SW480 (cell line): Measurements from ENCODE around the gene EIF3A.
"Not testable (repeated sequence)": the region's sequence is repeated elsewhere in the genome, so short reads cannot be mapped to it uniquely, and the experiment has no call there.

ENCODE experiments used
- DNase-seq: peaks from one replicate; pipeline ENCODE4 v3.0.0-alpha.2; 2016; ENCODE audit warnings: low spot score

The EIF3A gene

GRCh38 chr10:119080521-119081259 is at the start of gene EIF3A:
EIF3A (minus strand) TSS chr10:119080817; CDS start chr10:119080676, 141 bp downstream.
- peak; percentile 85 for DNase-seq

DNA sequence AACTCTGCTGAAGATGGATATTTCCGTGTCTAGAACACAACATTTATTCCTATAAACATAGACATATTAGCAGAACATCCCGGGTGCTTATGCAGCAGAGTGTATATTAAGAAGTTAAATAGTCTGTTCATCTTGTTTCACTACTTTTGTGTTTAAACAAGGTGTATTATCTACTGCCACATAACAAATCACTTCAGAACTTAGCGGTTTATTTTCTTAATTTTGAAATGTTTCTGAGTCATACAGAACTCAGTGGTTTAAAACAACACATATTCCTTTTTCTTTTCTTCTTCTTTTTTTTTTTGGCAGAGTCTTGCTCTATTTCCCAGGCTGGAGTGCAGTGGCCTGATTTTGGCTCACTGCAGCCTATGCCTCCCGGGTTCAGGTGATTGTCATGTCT is 49.1 kb upstream of the EIF3A start:
- no peak for DNase-seq

GRCh38 chr10:119125942-119126341 is 45.3 kb upstream of the EIF3A start:
- no peak for DNase-seq

DNA sequence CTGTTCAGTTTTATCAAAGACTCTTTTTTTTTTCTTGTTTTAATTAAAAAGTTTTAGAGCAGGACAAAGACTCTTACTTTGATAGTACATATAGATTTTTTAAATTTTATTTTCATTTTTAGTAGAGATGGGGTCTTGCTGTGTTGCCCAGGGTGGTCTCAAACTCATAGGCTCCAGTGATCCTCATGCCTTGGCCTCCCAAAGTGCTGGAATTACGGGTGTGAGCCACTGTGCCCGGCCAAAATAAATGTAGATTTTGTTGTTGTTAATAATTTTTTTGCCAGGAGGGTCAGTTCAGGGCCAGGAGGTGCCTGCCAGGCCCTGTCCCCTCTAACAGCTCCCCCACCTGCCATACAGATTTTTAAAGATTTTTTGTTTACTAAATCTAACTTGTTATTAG is 40.3 kb upstream of the EIF3A start:
- DNase-seq, result no peak

GRCh38 chr10:119120413-119120867 is 39.8 kb upstream of the EIF3A start:
- no peak for DNase-seq

GRCh38 chr10:119119400-119119799 is 38.8 kb upstream of the EIF3A start:
- no peak for DNase-seq

- no peak for DNase-seq
Measured at GRCh38 chr10:119118231-119118630, 37.6 kb upstream of the EIF3A start.

GRCh38 chr10:119116326-119116951 is 35.8 kb upstream of the EIF3A start:
- DNase-seq, result no peak

DNA sequence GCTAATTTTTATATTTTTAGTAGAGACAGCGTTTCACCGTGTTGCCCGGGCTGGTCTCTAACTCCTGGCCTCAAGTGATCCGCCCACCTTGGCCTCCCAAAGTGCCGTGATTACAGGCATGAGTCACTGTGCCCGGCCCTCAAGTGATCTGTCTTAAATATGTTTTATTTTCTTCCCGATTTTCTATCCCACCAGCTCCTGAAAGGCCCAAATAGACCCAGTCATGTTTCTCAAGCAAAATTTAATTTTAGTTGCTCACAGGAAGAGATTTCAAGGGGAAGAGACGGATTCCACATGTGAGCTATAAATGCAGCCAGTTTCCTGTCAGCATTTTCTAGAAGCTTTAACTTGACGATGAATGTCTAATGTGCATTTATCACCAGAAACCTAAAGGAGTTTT is 35.3 kb upstream of the EIF3A start:
- no peak for DNase-seq

GRCh38 chr10:119113751-119114732 is 33.4 kb upstream of the EIF3A start:
- DNase-seq, result no peak

- no peak for DNase-seq
Measured at GRCh38 chr10:119112056-119112455, 31.4 kb upstream of the EIF3A start.

DNA sequence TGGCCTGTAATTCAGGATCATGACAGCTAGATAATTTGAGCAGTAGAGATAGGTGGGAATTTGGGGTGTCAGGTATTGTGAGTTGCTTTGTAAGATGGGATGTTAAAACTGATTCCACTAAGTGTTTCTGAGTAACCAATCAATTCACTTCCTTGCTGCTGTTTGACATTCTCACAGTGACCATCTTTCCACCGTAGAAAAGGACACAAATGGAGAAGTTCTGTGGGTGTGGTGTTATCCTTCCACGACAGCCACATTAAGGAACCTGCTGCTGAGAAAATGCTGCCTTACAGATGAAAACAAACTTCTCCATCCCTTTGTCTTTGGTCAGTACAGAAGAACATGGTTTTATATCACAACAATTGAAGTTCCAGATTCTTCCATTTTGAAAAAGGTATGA is 27.2 kb upstream of the EIF3A start:
- DNase-seq, result not testable (repeated sequence)

DNA sequence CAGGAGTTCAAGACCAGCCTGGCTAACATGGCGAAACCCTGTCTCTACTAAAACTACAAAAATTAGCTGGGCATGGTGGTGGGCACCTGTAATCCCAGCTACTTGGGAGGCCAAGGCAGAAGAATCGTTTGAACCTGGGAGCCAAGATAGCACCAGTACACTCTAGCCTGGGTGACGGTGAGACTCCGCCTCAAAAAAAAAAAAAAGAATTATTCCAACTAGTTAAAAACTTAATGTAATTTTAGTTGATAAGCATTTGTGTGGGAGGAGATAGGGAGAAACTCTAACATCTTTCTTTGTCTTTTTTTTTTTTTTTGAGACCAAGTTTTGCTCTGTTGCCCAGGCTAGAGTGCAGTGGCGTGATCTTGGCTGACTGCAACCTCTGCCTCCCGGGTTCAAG is 26.5 kb upstream of the EIF3A start:
- DNase-seq, result not testable (repeated sequence)

DNA sequence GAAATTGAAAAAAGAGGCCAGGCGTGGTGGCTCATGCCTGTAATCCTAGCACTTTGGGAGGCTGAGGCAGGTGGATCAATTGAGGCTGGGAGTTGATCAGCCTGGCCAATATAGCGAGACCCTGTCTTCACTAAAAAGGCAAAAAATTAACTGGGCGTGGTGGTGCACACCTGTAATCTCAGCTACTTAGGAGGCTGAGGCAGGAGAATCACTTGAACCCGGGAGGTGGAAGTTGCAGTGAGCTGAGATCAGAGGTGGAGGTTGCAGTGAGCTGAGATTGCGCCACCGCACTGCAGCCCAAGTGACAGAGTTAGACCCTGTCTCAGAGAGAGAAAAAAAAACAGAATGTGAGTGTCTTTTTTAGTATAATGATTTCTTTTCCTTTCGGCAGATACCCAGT is 25.3 kb upstream of the EIF3A start:
- not testable (repeated sequence) for DNase-seq

DNA sequence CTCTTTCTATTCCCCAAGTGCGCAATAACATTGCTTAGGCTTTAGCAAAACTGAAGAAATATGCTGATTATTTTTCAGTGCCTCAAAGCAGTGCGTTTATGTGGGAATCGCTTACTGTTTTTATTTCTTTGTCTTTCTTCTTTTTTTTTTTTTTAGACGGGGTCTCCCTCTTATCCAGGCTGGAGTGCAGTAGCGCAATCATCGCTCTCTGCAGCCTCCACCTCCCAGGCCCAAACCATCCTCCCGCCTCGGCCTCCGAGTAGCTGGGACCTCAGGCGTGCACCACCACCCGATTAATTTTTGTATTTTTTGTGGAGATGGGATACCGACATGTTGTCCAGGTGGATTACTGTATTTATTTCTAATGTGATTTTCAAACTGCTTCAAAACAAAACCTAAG is 24.5 kb upstream of the EIF3A start:
- no peak for DNase-seq

- DNase-seq, result no peak
Measured at GRCh38 chr10:119104654-119105015, 24.0 kb upstream of the EIF3A start.

- DNase-seq, result peak; percentile 62
Measured at GRCh38 chr10:119103903-119104653, 23.5 kb upstream of the EIF3A start, which contains the start of gene DENND10. DENND10 (plus strand) TSS chr10:119104113; CDS start chr10:119104143, 30 bp downstream.

GRCh38 chr10:119103241-119103902 is 22.8 kb upstream of the EIF3A start:
- DNase-seq, result no peak

- DNase-seq, result no peak
Measured at GRCh38 chr10:119101366-119102098, 20.9 kb upstream of the EIF3A start.
